Ovary (tissue), 3 donors: Measurements from ENCODE around the gene VWDE.

Source experiments
- CTCF ChIP-seq, 3 donors: fragments of 450-650 bp in 2 of 3; fragments of 200-600 bp in 1 of 3; IDR thresholded peaks; one replicate each; pipeline versions ENCODE4 v1.5.1 to v1.8.0; 2016 to 2022; ENCODE audit warnings: antibody characterized with exemption in 3 of 3, mild to moderate bottlenecking in 1 of 3
- EP300 ChIP-seq: sonication (generic); formaldehyde crosslinking; IDR thresholded peaks from one replicate; pipeline ENCODE4 v1.6.1; 2017; ENCODE audit warnings: antibody characterized with exemption
- POLR2A ChIP-seq: fragments of 450-650 bp; IDR thresholded peaks from one replicate; pipeline ENCODE4 v1.6.1; 2017; ENCODE audit warnings: antibody characterized with exemption, mild to moderate bottlenecking, moderate library complexity
- donor health status: DM: no; HTN: no; CAD: no.

GRCh38 chr7:12425311-12425710 lies 21.6 kb upstream of the VWDE start:
- no peak for TF ChIP-seq CTCF (IDR thresholded peaks at IDR 0.05)
- TF ChIP-seq POLR2A, result no peak
- TF ChIP-seq EP300, result no peak
